ENCODE results near the gene LHPP.

- TF ChIP-seq KDM1A (IDR thresholded peaks at IDR 0.05; ENCODE audit: low read depth) = no peak
- no peak for TF ChIP-seq USF2 (IDR thresholded peaks at IDR 0.05)
- TF ChIP-seq CTCF (IDR thresholded peaks at IDR 0.05) = no peak
- no peak for TF ChIP-seq EP300 (IDR thresholded peaks at IDR 0.05)
- no peak for TF ChIP-seq POLR2A (IDR thresholded peaks at IDR 0.05; ENCODE audit: low read length)
- no peak for TF ChIP-seq HMGXB4 (CRISPR knock-in tag; IDR thresholded peaks at IDR 0.05; ENCODE audit: borderline replicate concordance)
Measured at GRCh38 chr10:124618470-124619073, 156.9 kb downstream of the LHPP start.
